Breast epithelium (tissue), 4 donors: Measurements from ENCODE around the gene GUCA2B. TPM values are rescaled to one million over a fixed set of nuclear protein-coding genes. Genes with fewer than 3 reads are reported as not detected.

Experiments used
- DNase-seq, 2 donors: peaks; one replicate each; pipeline ENCODE4 v3.0.0-alpha.2; 2019; ENCODE audit warnings: low spot score in 2 of 2
- H3K27ac ChIP-seq, 2 donors: fragments of 200-600 bp; sonication (generic) in 1 of 2; one replicate each; pipeline ENCODE4 v1.5.1; 2016 to 2019; ENCODE audit warnings: mild to moderate bottlenecking in 1 of 2
- H3K27me3 ChIP-seq, 2 donors: fragments of 200-600 bp; sonication (generic) in 1 of 2; one replicate each; pipeline versions ENCODE4 v1.5.1 to v1.6.0; 2017 to 2019; ENCODE audit warnings: control low read depth in 1 of 2, mild to moderate bottlenecking in 1 of 2
- H3K36me3 ChIP-seq: fragments of 200-600 bp; one replicate; pipeline ENCODE4 v1.5.1; 2019
- H3K4me1 ChIP-seq, 2 donors: fragments of 200-600 bp; sonication (generic); one replicate each; pipeline ENCODE4 v1.5.1; 2016 to 2019; ENCODE audit warnings: control low read depth in 1 of 2
- H3K4me3 ChIP-seq, 3 donors: fragments of 200-600 bp; sonication (generic); 1 replicate in 2 of 3; 2 replicates in 1 of 3; pipeline ENCODE4 v1.5.1; 2016 to 2019; ENCODE audit warnings: mild to moderate bottlenecking in 3 of 3, moderate library complexity in 2 of 3
- H3K9me3 ChIP-seq, 2 donors: fragments of 200-600 bp; sonication (generic) in 1 of 2; one replicate each; pipeline ENCODE4 v1.5.1; 2016 to 2019; ENCODE audit warnings: control low read depth in 1 of 2
- CTCF ChIP-seq, 3 donors: fragments of 450-650 bp; IDR thresholded peaks; one replicate each; pipeline ENCODE4 v1.5.1; 2016 to 2017; ENCODE audit warnings: antibody characterized with exemption in 3 of 3, mild to moderate bottlenecking in 3 of 3, moderate library complexity in 3 of 3
- POLR2A ChIP-seq: fragments of 450-650 bp; IDR thresholded peaks from one replicate; pipeline ENCODE4 v1.6.1; 2016; ENCODE audit warnings: antibody characterized with exemption, mild to moderate bottlenecking, moderate library complexity
- POLR2AphosphoS5 ChIP-seq, 3 donors: sonication (generic); formaldehyde crosslinking; IDR thresholded peaks; one replicate each; pipeline ENCODE4 v1.6.1; 2017; ENCODE audit warnings: antibody characterized with exemption in 3 of 3
- intact Hi-C: fragments of 100-400 bp; cut with DNase I; formaldehyde crosslinking; loops from one replicate; pipeline ENCODE4 v1.15.1; 2023; ENCODE audit warnings: low total_unique reads
- total RNA-seq, 3 donors: library from RNA; depleted of rRNA; stranded (reverse); fragments of >200 nt; gene quantifications; one replicate each; pipeline ENCODE4 v1.1.0, GENCODE V29; 2016

The GUCA2B gene
- total RNA-seq: not detected

GRCh38 chr1:42152907-42153600, at the start of gene GUCA2B:
Gene GUCA2B, plus strand, starts transcription at chr1:42153410. Its CDS starts 41 bp downstream, at chr1:42153451.
- no peak for TF ChIP-seq POLR2A
- no peak for TF ChIP-seq POLR2AphosphoS5 (IDR thresholded peaks at IDR 0.05)
- no peak for TF ChIP-seq CTCF (IDR thresholded peaks at IDR 0.05)
- no peak within 1 kb of the TSS for H3K4me3 ChIP-seq
- H3K36me3 ChIP-seq: no peaks in the 10 kb centered on the region
- H3K9me3 ChIP-seq: no peaks in the 10 kb centered on the region
- H3K27me3 ChIP-seq: no peaks in the 10 kb centered on the region
- intact Hi-C loops: no loop called here
- DNase-seq: no peak
- H3K4me1 ChIP-seq: no peaks in the 10 kb centered on the region
- peak within 1 kb of the TSS in 1 of 2 donors; percentile 65 for H3K27ac ChIP-seq

GRCh38 chr1:42105025-42105424, 48.2 kb upstream of the GUCA2B start:
- H3K27ac ChIP-seq: no peak overlapping the region
- no peaks in the 10 kb centered on the region for H3K27me3 ChIP-seq
- intact Hi-C loops: no loop called here
- DNase-seq: no peak
- no peak for TF ChIP-seq POLR2AphosphoS5 (IDR thresholded peaks at IDR 0.05)
- H3K36me3 ChIP-seq: no peaks in the 10 kb centered on the region
- no peak overlapping the region for H3K4me3 ChIP-seq
- no peaks in the 10 kb centered on the region for H3K9me3 ChIP-seq
- H3K4me1 ChIP-seq: no peaks in the 10 kb centered on the region

- Histone ChIP-seq H3K9me3 (no peaks in the 10 kb centered on the region), H3K36me3 (no peaks in the 10 kb centered on the region), H3K4me3 (no peak overlapping the region), H3K27me3 (no peaks in the 10 kb centered on the region), H3K27ac (no peak overlapping the region), H3K4me1 (no peaks in the 10 kb centered on the region)
- intact Hi-C loops: no loop called here
- TF ChIP-seq CTCF (IDR thresholded peaks at IDR 0.05) (no peak), POLR2A (no peak), POLR2AphosphoS5 (IDR thresholded peaks at IDR 0.05) (no peak)
- no peak for DNase-seq
Observed at GRCh38 chr1:42108309-42108708, 44.9 kb upstream of the GUCA2B start.

GRCh38 chr1:42109600-42109999, 43.6 kb upstream of the GUCA2B start:
- TF ChIP-seq POLR2A (no peak), POLR2AphosphoS5 (IDR thresholded peaks at IDR 0.05) (no peak), CTCF (IDR thresholded peaks at IDR 0.05) (no peak)
- Histone ChIP-seq H3K9me3 (no peaks in the 10 kb centered on the region), H3K36me3 (no peaks in the 10 kb centered on the region), H3K27ac (no peak overlapping the region), H3K4me1 (no peaks in the 10 kb centered on the region), H3K27me3 (no peaks in the 10 kb centered on the region), H3K4me3 (no peak overlapping the region)
- intact Hi-C loops: no loop called here
- no peak for DNase-seq

- TF ChIP-seq POLR2AphosphoS5 (IDR thresholded peaks at IDR 0.05): no peak
- no peak for TF ChIP-seq POLR2A
- no peak for TF ChIP-seq CTCF (IDR thresholded peaks at IDR 0.05)
- Histone ChIP-seq H3K27me3 (no peaks in the 10 kb centered on the region), H3K36me3 (no peaks in the 10 kb centered on the region)
Observed at GRCh38 chr1:42114229-42114628, 39.0 kb upstream of the GUCA2B start.

More at GRCh38 chr1:42114229-42114628, 39.0 kb upstream of the GUCA2B start:
- Histone ChIP-seq H3K27ac (no peak overlapping the region), H3K4me1 (no peaks in the 10 kb centered on the region), H3K4me3 (no peak overlapping the region), H3K9me3 (no peaks in the 10 kb centered on the region)
- intact Hi-C loops: no loop called here
- no peak for DNase-seq
